Omental fat pad (tissue), 4 donors: Measurements from ENCODE around the gene PLCH1. TPM values are rescaled to one million over a fixed set of nuclear protein-coding genes. Genes with fewer than 3 reads are reported as not detected.
"Not testable (repeated sequence)": the region's sequence is repeated elsewhere in the genome, so short reads cannot be mapped to it uniquely, and the experiment has no call there.

Experiments used
- ATAC-seq: fragments of 150-250 bp; one replicate; pipeline ENCODE4 v1.9.1; 2016; ENCODE audit warnings: mild to moderate bottlenecking, moderate library complexity; ENCODE audit not compliant: low FRiP score
- DNase-seq: peaks from one replicate; pipeline ENCODE4 v3.0.0-alpha.2; 2019; ENCODE audit warnings: low spot score
- CTCF ChIP-seq, 3 donors: fragments of 450-650 bp; IDR thresholded peaks; one replicate each; pipeline ENCODE4 v1.5.1; 2016 to 2017; ENCODE audit warnings: antibody characterized with exemption in 3 of 3, mild to moderate bottlenecking in 3 of 3, moderate library complexity in 2 of 3
- total RNA-seq, 4 donors: library from RNA; depleted of rRNA; stranded (reverse); fragments of >200 nt; gene quantifications; one replicate each; pipeline ENCODE4 v1.1.0, GENCODE V29; 2016

Gene PLCH1
- total RNA-seq, 4 donors from 2014 or later: 0.12 to 3.2 (median 0.23) TPM

GRCh38 chr3:155398046-155398445 lies 346.8 kb downstream of the PLCH1 start:
- ATAC-seq (no peak), DNase-seq (no peak)
- TF ChIP-seq CTCF (IDR thresholded peaks at IDR 0.05): no peak

GRCh38 chr3:155394896-155395295 lies 350.0 kb downstream of the PLCH1 start:
- not testable (repeated sequence) for ATAC-seq

GRCh38 chr3:155394240-155394639 lies 350.6 kb downstream of the PLCH1 start:
- DNase-seq (no peak), ATAC-seq (no peak)
- TF ChIP-seq CTCF (IDR thresholded peaks at IDR 0.05): no peak

More at GRCh38 chr3:155394896-155395295, 350.0 kb downstream of the PLCH1 start:
- not testable (repeated sequence) for DNase-seq

GRCh38 chr3:155393316-155393715 lies 351.6 kb downstream of the PLCH1 start:
- ATAC-seq (no peak), DNase-seq (no peak)
- TF ChIP-seq CTCF (IDR thresholded peaks at IDR 0.05): no peak

GRCh38 chr3:155392138-155392537 lies 352.7 kb downstream of the PLCH1 start:
- ATAC-seq (no peak), DNase-seq (no peak)
- TF ChIP-seq CTCF (IDR thresholded peaks at IDR 0.05): no peak

GRCh38 chr3:155391551-155391958 lies 353.3 kb downstream of the PLCH1 start:
- ATAC-seq (no peak), DNase-seq (no peak)
- no peak for TF ChIP-seq CTCF (IDR thresholded peaks at IDR 0.05)

- no peak for DNase-seq
- ATAC-seq: no peak
- TF ChIP-seq CTCF (IDR thresholded peaks at IDR 0.05): no peak
These were observed 353.8 kb downstream of the PLCH1 start for GRCh38 chr3:155391104-155391503.

GRCh38 chr3:155390351-155390750 lies 354.5 kb downstream of the PLCH1 start:
- TF ChIP-seq CTCF (IDR thresholded peaks at IDR 0.05): no peak
- DNase-seq (no peak), ATAC-seq (no peak)
